Stimulated activated CD4-positive, alpha-beta T cell treated with anti-CD3 and anti-CD28 coated beads, Interleukin-4, amount 100 ng/mL, for 48 hours (primary cell): ENCODE results near the gene EBLN1.
"Not testable (repeated sequence)": the region's sequence is repeated elsewhere in the genome, so short reads cannot be mapped to it uniquely, and the experiment has no call there.

Experiments used
- DNase-seq, 2 donors: peaks; one replicate each; pipeline ENCODE4 v3.0.0-alpha.2; 2020; ENCODE audit warnings: low read depth in 2 of 2

The EBLN1 gene

DNA sequence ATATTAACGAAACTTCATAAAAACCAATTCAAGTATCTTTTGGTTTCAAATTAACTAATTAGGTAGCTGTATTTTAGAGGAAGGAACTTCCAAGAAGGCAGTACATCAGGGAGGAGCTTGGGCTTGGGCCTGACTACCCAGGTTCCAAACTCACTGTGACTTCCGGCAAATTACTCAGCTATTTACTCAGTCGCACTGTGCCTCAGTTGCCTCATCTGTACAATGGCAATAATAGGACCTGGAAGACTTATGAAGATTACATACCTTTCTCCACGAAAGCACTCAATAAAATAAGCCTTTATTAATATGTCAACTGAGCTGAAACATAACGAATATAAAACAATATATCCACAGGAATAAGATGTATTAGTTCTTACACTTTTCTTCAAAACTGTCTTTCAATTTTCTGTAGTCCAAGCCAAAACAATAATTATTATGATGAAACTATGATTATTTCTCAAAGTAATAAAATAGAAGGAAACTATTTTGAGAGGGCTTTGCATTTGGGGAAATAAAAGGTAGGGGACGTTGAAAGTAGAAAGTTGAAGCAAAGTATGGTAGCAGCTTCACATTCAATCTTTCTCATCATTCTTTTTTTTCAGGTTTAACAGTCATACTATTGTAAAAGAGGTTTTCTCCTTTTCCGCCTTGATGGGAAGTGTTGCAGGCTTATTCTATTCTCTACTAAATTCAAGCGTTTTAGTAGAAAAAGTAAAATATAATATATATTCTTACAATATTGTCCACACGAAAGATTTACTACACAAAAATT lies 10.5 kb upstream of the EBLN1 start:
- DNase-seq, result no peak

DNA sequence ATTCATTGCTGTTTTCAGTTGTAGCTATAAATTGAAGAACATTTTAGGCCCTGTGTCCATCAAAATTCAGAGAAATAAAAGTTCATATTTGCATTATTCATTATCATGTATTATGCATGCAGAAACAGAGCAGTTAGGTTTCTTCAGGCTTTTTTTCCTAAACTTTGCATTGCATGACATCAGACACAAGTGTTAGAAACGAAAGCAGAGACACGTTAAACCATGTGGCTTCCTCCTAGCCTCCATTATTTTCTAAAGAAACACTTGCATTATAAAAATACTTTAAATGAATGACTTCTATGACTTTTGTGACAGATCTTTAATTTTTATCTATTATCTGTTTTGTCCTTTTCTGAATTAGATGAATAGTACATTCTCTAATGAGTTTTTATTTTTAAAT lies 8.8 kb upstream of the EBLN1 start:
- no peak for DNase-seq

DNA sequence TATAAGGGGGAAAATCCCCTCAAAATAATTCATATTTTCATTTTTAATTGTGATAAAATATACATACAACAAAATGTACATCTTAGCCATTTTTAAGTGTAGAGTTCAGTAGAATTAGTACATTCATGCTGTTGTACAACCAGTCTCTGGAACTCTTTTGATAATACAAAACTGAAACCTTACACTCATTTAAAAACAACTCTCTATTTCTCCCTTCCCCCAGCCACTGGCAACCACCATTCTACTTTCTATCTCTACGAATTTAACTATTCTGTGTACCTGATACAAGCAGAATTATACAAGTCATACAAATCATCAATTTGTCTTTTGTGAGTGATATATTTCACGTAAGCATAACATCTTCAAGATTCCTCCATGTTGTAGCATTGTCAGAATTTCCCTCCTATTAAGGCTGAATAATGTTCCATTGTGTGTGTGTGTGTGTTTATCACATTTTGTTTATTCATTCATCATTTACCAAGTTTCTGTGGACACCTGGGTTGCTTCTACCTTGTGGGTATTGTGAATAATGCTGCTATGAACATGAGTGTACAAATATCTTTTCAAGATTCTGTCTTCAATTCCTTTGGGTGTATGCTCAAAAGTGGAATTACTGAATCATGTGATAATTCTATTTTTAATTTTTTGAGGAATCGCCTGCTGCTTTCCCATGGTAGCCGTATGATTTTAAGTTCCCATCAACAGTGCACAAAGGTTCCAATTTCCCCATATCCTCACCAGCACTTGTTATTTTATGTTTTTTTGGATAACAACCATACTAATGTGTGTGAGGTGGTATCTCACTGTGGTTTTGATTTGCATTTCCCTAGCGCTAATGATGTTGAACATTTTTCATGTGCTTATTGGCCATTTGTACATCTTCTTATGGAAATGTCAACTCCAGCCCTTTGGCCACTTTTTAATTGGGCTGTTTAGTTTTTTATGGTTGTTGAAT lies 4.7 kb upstream of the EBLN1 start:
- DNase-seq, result no peak

DNA sequence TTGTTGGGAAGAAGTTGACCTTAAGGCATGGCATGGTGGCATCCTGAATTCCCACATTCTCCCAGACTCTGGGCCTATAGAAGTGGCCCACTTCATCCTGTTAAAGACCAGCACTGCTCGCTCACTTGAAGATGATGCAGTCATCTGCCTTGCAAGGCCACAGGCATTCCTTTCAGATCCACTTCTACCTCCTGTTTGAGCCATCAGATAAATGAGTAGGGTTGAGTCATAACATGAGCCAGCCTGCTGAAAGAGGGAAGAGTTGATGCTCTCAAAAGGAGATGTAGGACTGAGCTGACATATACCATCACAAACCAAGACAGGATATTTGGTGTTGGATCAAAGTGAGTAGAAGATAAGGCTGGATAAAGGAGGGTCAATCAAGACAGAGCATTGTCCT lies 1.5 kb upstream of the EBLN1 start:
- DNase-seq, result no peak

DNA sequence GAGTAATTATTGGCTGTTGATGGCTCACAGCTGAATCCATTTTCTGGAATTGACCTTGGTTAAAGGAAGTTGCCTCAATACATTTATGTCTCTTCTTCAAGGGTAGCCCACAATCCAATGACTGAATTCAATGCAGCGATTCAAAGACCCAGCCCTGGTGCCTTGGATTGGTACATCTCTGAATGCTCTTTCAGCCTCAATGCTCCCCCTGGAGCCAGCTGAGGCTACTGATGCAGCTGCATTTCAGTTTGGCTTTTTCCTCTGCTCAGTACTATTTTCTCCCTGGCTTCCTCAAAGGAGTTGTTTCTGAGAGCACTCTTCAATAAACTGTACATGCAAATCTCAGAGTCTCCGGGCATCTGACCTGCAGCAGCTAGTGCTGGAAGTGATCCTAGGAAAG lies 633 bp upstream of the EBLN1 start:
- DNase-seq, result no peak

DNA sequence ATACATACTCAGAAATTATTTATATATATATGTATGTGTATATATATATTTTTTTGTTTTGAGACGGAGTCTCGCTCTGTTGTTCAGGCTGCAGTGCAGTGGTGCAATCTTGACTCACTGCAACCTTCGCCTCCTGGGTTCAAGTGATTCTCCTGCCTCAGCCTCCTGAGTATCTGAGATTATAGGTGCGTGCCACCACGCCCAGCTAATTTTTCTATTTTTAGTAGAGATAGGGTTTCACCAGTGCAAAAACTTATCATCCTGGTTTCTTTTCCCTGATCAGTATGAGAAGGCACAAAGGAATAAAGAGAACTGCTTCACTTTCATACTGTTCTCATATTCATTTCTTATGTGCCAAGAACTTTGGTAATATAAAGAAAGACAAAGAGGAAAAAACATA lies 731 bp downstream of the EBLN1 start:
- DNase-seq, result not testable (repeated sequence)

DNA sequence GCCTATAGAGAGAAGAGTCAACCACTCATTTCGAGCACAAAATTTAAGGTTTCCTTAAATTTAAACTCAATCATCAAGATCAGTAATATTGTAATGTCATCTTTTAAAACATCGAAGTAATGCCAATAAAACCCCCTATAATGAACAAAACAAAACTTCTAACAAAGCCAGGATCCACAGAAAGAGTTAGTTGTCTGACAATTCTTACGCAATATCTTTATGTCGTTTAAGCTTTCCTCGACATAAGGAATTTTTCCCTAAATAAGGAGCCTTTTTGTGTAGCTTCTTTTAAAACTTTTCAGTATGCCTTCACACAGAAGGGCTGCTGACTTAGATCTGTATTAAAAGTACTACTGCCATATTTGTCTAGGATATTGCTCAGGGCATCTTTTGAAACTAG lies 7.5 kb downstream of the EBLN1 start:
- DNase-seq, result no peak

DNA sequence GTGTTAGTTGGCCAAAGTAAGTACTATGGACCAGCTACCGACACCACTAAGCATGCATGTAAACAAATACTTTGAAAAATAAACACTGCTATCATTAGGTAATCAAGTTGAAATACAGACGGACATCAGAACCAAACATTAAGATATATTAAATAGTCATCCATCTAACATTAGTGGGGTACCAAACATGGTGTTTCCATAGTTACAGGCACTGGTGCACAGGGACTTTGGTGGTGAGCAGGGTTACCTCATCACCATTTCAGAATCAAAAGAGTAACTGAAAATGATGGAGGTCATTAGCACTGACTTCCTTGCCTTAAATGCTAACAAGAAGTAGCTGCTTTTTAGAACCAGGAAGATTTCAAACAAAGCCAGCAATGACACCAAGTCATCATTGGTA lies 23.9 kb downstream of the EBLN1 start:
- DNase-seq, result no peak

DNA sequence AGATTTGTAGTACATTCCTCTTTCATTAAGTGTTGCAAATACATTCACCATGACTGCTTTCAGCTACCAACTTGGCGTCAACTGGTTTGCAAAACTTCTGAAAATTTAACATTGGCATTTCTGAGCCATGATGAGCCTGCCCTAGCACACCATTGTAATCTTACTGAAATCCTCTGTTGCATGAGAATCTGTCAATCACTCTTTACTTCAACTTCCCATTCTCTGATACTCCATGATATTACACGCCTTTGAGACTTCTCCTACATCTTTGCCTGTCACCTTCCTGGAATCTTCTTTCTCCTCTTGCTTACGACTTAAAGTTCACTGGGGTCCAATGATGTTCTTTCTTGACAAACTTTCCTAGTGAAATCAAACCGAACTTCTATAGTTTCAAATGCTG lies 32.2 kb downstream of the EBLN1 start:
- no peak for DNase-seq

DNA sequence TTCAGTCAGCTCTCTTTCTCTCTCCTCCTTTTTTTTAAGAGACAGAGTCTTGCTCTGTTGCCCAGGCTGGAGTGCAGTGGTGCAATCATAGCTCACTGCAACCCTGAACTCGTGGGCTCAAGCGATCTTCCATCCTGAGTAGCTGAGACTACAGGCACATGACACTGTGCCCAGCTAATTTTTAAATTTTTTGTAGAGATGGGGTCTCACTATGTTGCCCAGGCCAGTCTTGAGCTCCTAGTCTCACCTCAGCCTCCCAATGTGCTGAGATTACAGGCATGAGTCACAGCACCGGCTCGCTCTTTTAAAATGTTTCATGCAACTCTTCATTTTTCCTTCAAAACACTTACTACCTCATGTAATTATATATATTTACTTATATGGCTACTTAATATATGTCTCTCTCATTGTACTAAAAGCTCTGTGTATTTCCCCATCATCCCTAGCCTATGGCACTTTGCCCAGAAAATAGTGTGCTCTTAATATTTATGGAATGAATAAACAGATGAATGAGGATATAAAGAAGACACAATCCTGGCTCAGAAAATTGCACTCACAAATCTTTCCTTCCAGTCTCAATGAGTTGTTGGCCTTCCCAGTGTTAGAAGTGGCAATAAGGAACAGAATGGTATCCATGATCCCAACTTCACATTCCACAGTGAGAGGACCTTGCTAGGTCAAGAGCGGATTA lies 33.9 kb downstream of the EBLN1 start:
- DNase-seq, result no peak

DNA sequence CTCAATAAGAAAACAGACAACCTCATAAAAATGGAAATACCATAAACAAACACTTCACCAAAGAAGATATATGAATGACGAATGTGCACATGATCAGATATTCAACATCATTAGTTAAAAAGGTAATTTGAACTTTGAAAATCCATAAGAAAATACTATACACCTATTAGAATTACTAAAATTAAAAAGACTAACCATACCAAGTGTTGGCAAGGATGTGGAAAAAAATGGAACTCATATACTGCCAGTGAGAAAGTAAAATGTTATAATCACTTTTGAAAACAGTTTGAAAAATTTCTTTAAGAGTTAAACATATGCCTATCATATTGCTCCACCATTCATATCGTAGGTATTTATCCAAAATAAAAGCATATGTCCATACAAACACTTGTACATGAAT lies 37.1 kb downstream of the EBLN1 start:
- DNase-seq, result no peak

DNA sequence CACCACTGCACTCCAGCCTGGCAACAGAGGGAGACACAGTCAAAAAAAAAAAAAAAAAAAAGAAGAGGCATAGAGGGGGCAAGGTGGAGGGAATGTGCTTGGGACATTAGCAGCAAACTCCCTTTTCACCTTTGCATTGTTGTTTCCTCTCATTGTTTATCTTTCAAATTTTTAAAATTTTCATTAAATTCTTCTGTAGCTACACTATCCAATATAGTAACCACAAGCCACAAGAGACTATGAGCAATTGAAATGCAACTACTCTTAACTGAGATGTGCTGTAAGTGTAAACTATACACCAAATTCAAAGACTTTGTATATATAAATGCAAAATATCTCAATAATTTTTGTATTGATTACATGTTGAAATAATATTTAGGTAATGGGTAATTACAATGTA lies 43.4 kb downstream of the EBLN1 start:
- no peak for DNase-seq

DNA sequence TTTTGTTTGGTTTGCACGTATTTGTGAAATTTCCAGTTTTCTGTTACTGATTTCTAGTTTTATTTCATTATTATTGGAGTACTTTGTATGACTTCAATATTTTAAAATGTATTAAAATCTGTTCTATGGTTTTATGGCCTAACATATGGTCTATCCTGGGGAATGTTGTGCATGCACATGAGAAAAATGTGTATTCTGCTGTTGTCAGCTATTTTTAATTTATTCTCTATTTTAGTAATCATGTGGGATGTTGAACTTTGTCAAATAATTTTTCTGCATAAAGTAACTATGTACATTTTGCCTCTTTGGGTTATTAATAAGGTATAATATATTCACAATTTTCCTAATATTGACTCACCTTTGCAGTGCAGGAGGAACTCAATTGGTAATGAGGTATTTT lies 46.7 kb downstream of the EBLN1 start:
- DNase-seq, result no peak

DNA sequence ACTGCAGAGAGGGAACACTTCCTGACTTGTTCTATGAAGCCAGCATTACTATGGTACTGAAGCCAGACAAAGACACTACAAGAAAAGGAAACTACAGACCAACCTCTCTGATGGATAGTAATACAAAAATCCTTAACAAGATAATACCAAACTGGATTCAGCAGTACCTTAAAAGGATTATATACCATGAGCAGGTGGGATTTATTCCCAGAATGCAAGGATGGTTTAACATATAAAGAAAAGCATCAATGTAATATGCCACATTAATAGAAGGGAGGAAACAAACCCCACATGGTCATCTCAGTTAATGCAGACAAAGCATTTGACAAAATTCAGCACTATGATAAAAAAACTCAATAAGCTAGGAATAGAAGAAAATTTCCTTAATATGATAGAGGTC lies 47.2 kb downstream of the EBLN1 start:
- no peak for DNase-seq

DNA sequence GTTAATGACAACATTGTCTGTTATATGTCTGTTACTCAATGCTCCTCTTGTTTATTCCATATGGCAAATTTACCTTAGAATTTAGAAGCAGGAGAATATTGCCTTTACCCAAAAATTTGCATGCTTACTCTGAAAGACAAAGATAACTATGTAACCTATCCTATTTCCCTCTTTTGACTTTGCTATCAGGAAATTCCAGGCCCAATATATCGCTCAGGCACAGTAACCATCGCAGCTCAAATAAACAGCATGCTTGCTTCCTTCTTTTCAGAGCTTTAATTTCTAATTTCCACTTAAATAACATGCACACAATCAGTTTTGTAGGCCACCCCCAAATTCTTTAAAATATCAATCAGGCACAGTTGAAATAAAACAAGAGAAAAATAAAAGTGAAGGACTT lies 57.8 kb downstream of the EBLN1 start:
- DNase-seq, result no peak

DNA sequence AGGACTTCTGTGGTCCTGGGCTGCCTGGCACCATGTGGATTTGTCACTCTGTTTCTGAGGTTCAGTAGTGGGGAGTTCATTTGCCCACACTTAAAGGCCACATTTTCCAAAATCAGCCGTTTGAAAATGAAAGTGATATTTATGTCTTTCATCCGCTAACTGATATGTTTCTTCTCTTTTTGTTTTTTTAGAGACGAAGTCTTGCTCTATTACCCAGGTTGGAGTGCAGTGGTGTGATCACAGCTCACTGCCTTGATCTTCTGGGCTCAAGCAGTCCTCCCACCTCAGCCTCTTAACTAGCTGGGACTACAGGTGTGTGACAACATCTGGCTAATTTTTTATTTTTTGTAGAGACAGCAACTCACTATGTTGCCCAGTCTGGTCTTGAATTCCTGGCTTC lies 58.6 kb downstream of the EBLN1 start:
- no peak for DNase-seq
